H1 (cell line): ENCODE results near the gene ALPK3. TPM values are rescaled to one million over a fixed set of nuclear protein-coding genes. Genes with fewer than 3 reads are reported as not detected.

Experiments
- EZH2 ChIP-seq: fragments of 200-600 bp; sonication (generic); IDR thresholded peaks from 2 replicates; pipeline ENCODE4 v1.7.1; 2012; ENCODE audit warnings: low read depth, mild to moderate bottlenecking, moderate library complexity, low read length, inconsistent platforms; ENCODE audit not compliant: severe bottlenecking
- GABPA ChIP-seq: IDR thresholded peaks from 2 replicates; pipeline ENCODE4 v1.6.1; 2011; ENCODE audit warnings: mild to moderate bottlenecking, low read length, moderate library complexity, borderline replicate concordance; ENCODE audit not compliant: insufficient read depth
- polyA plus RNA-seq, 7 experiments: library from polyadenylated mRNA; depleted of rRNA in 3 of 7; stranded (reverse) in 5 of 7; unstranded in 2 of 7; fragments of >200 nt in 5 of 7; fragments of 200-250 nt in 2 of 7; gene quantifications; 1 replicate in 5 of 7; 2 replicates in 1 of 7; 4 replicates in 1 of 7; pipeline versions ENCODE4 v1.2.1 to v1.2.3, GENCODE V29; 2011 to 2013; ENCODE audit warnings: missing spikeins in 2 of 7, mixed read lengths in 2 of 7
- total RNA-seq: library from RNA; stranded (reverse); fragmentation: NEBNext Ultra II Directional; extraction: Animal tissue kit (Norgen Biotek cat#: 25700); gene quantifications from 2 replicates; pipeline ENCODE4 v1.2.1, GENCODE V29; 2021

Gene ALPK3
- total and polyA plus RNA-seq, 2 of the 8 experiments (the other 6 are each of a cell fraction or from before 2014, with no cell fraction given) = 4.4 to 19.2 TPM

- TF ChIP-seq EZH2 = no peak
- no peak for TF ChIP-seq GABPA
- TF ChIP-seq, all 59 proteins: peak for 0
Observed at GRCh38 chr15:84773716-84774115, 43.4 kb upstream of the ALPK3 start (continued).
